Mesendoderm (in vitro differentiated cells): ENCODE data around the gene ZBTB7C.

ENCODE experiments used
- DNase-seq: peaks from one replicate; pipeline ENCODE4 v3.0.0; 2013
- H2AK5ac ChIP-seq: 2 replicates; pipeline ENCODE4 v1.6.1; 2013; ENCODE audit warnings: low read length, inconsistent platforms
- H2BK120ac ChIP-seq: 2 replicates; pipeline ENCODE4 v1.6.1; 2013; ENCODE audit warnings: low read depth, mild to moderate bottlenecking, low read length, moderate library complexity, mixed read lengths
- H2BK15ac ChIP-seq: replicated peaks from 2 replicates; pipeline ENCODE4 v1.6.1; 2013; ENCODE audit warnings: low read depth, mild to moderate bottlenecking, moderate library complexity
- H2BK5ac ChIP-seq: 2 replicates; pipeline ENCODE4 v1.6.1; 2013; ENCODE audit warnings: low read length, inconsistent platforms
- H3K18ac ChIP-seq: 2 replicates; pipeline ENCODE4 v1.6.1; 2013; ENCODE audit warnings: mild to moderate bottlenecking, low read length, mixed read lengths
- H3K23ac ChIP-seq: one replicate; pipeline ENCODE4 v1.6.1; 2013; ENCODE audit warnings: low read length
- H3K27ac ChIP-seq: 2 replicates; pipeline ENCODE4 v1.5.1; 2013; ENCODE audit warnings: low read depth, mild to moderate bottlenecking, inconsistent platforms, low read length, moderate library complexity
- H3K27me3 ChIP-seq: 2 replicates; pipeline ENCODE4 v1.6.1; 2013; ENCODE audit warnings: low read length, control low read depth, mild to moderate bottlenecking, inconsistent platforms; ENCODE audit not compliant: insufficient read depth, poor library complexity
- H3K36me3 ChIP-seq: 2 replicates; pipeline ENCODE4 v1.6.1; 2013; ENCODE audit warnings: low read length, inconsistent platforms; ENCODE audit not compliant: control insufficient read depth, insufficient read depth
- H3K4ac ChIP-seq: one replicate; pipeline ENCODE4 v1.6.1; 2013; ENCODE audit warnings: low read depth, mild to moderate bottlenecking, low read length, moderate library complexity
- H3K4me1 ChIP-seq: 2 replicates; pipeline ENCODE4 v1.6.1; 2013; ENCODE audit warnings: low read depth, low read length, inconsistent platforms; ENCODE audit not compliant: control insufficient read depth
- H3K4me2 ChIP-seq: 2 replicates; pipeline ENCODE4 v1.6.1; 2013; ENCODE audit warnings: low read length
- H3K4me3 ChIP-seq: 2 replicates; pipeline ENCODE4 v1.5.1; 2013; ENCODE audit warnings: mild to moderate bottlenecking, low read length
- H3K56ac ChIP-seq: one replicate; pipeline ENCODE4 v1.6.1; 2013; ENCODE audit warnings: low read length
- H3K79me1 ChIP-seq: 2 replicates; pipeline ENCODE4 v1.6.1; 2013; ENCODE audit warnings: low read length, inconsistent platforms
- H3K79me2 ChIP-seq: 2 replicates; pipeline ENCODE4 v1.6.1; 2013; ENCODE audit warnings: mild to moderate bottlenecking, low read length; ENCODE audit not compliant: control insufficient read depth, insufficient read depth
- H3K9ac ChIP-seq: 2 replicates; pipeline ENCODE4 v1.6.1; 2013; ENCODE audit warnings: low read length, inconsistent platforms
- H4K5ac ChIP-seq: one replicate; pipeline ENCODE4 v1.6.1; 2013; ENCODE audit warnings: low read length
- H4K8ac ChIP-seq: one replicate; pipeline ENCODE4 v1.6.1; 2013; ENCODE audit warnings: low read depth, mild to moderate bottlenecking, control low read depth, low read length, moderate library complexity
- WGBS: extraction: QIAGEN DNeasy Blood & Tissue Kit; methylation state at CpG from one replicate; pipeline ENCODE4 v1.1.7; 2013; ENCODE audit warnings: low lambda C conversion rate, missing lambda C conversion rate; ENCODE audit not compliant: insufficient coverage; ENCODE audit errors: extremely low coverage; 5-methylcytosine and 5-hydroxymethylcytosine counted together

The ZBTB7C gene

GRCh38 chr18:48184118-48184517 is 225.1 kb downstream of the ZBTB7C start:
- Histone ChIP-seq H3K23ac (no peak overlapping the region), H3K79me2 (no peaks in the 10 kb centered on the region), H2BK120ac (no peak overlapping the region), H3K18ac (no peak overlapping the region), H3K4me2 (no peak overlapping the region), H3K4ac (no peak overlapping the region), H2AK5ac (no peak overlapping the region), H2BK5ac (no peak overlapping the region), H3K4me1 (no peaks in the 10 kb centered on the region), H3K9ac (no peak overlapping the region), H3K79me1 (no peaks in the 10 kb centered on the region), H3K56ac (no peak overlapping the region), H4K5ac (no peak overlapping the region), H3K27ac (no peak overlapping the region), H4K8ac (no peak overlapping the region), H3K36me3 (no peaks in the 10 kb centered on the region), H2BK15ac (no peak overlapping the region), H3K4me3 (no peak overlapping the region), H3K27me3 (no peaks in the 10 kb centered on the region)
- DNase-seq, result no peak
- WGBS, result no CpG with 5 or more reads among the region's 6 CpGs

- H2BK15ac ChIP-seq, result no peak overlapping the region
- no peak overlapping the region for H2AK5ac ChIP-seq
- H3K56ac ChIP-seq, result no peak overlapping the region
- H4K5ac ChIP-seq, result no peak overlapping the region
- no peak overlapping the region for H3K18ac ChIP-seq
- no peak overlapping the region for H3K4me3 ChIP-seq
- H3K4ac ChIP-seq, result no peak overlapping the region
- no CpG with 5 or more reads among the region's 2 CpGs for WGBS
- no peak overlapping the region for H3K23ac ChIP-seq
- H3K27ac ChIP-seq, result no peak overlapping the region
- H3K9ac ChIP-seq, result no peak overlapping the region
- no peaks in the 10 kb centered on the region for H3K36me3 ChIP-seq
- H4K8ac ChIP-seq, result no peak overlapping the region
- H3K79me2 ChIP-seq, result no peaks in the 10 kb centered on the region
- H2BK5ac ChIP-seq, result no peak overlapping the region
- H3K4me2 ChIP-seq, result no peak overlapping the region
- H2BK120ac ChIP-seq, result no peak overlapping the region
- H3K4me1 ChIP-seq, result no peaks in the 10 kb centered on the region
- no peaks in the 10 kb centered on the region for H3K79me1 ChIP-seq
- DNase-seq, result no peak
- no peaks in the 10 kb centered on the region for H3K27me3 ChIP-seq
Measured at GRCh38 chr18:48183613-48184012, 225.6 kb downstream of the ZBTB7C start.

DNA sequence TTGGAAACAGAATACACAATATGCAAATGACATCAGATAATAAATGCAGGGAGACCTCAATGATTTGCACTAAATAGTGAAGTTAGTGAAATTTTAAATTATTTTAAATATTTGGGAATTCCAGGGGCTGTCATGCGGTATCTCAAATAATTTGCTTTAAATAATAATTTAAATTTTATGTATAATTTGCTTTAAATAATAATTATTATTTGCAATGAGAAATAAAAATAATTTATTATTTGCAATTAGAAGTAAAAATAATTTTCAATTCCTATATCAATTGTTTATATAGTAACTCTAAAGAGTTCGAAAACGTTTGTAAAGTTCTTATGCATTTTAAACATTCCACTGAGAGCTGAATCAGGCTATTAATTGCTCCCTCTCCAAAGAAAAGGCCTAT is 226.4 kb downstream of the ZBTB7C start:
- Histone ChIP-seq H2BK5ac (no peak overlapping the region), H3K9ac (no peak overlapping the region), H3K4me2 (no peak overlapping the region), H3K4me3 (no peak overlapping the region), H3K23ac (no peak overlapping the region), H2BK120ac (no peak overlapping the region), H3K79me2 (no peaks in the 10 kb centered on the region), H3K27ac (no peak overlapping the region), H3K79me1 (no peaks in the 10 kb centered on the region), H3K4ac (no peak overlapping the region), H3K4me1 (no peaks in the 10 kb centered on the region), H4K8ac (no peak overlapping the region), H2BK15ac (no peak overlapping the region), H3K18ac (no peak overlapping the region), H3K27me3 (no peaks in the 10 kb centered on the region), H3K36me3 (no peaks in the 10 kb centered on the region), H4K5ac (no peak overlapping the region), H2AK5ac (no peak overlapping the region), H3K56ac (no peak overlapping the region)
- DNase-seq, result no peak
- no CpG with 5 or more reads among the region's 3 CpGs for WGBS

DNA sequence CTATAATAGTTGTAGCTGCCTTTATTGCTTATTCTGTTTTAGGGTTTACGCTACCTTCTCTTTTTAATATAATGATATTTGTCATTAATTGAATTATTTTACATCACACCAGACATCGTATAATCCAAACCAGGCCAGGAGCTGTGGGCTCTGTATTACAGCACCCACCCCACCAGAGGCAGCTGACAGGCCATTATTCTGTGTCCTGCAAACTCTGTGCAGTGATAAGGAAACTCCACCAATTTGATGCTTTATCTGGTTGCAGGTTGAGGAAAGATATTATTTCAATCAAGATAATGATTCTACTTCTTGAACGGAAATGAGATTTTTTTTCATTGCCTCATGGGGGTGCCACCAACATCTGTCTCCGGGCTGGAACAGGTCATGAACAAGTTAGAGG is 227.3 kb downstream of the ZBTB7C start:
- no peak overlapping the region for H2BK15ac ChIP-seq
- no peak overlapping the region for H3K4me2 ChIP-seq
- no peak overlapping the region for H2AK5ac ChIP-seq
- H2BK120ac ChIP-seq, result no peak overlapping the region
- whole genome bisulfite sequencing, result no CpG with 5 or more reads among the region's 4 CpGs
- H3K23ac ChIP-seq, result no peak overlapping the region
- no peak overlapping the region for H3K18ac ChIP-seq
- no peak overlapping the region for H3K4ac ChIP-seq
- no peak overlapping the region for H3K4me3 ChIP-seq
- no peak overlapping the region for H4K5ac ChIP-seq
- no peak overlapping the region for H3K27ac ChIP-seq
- no peak overlapping the region for H2BK5ac ChIP-seq
- H3K79me2 ChIP-seq, result no peaks in the 10 kb centered on the region
- no peaks in the 10 kb centered on the region for H3K27me3 ChIP-seq
- no peak overlapping the region for H3K56ac ChIP-seq
- no peaks in the 10 kb centered on the region for H3K4me1 ChIP-seq
- H4K8ac ChIP-seq, result no peak overlapping the region
- no peak overlapping the region for H3K9ac ChIP-seq
- H3K36me3 ChIP-seq, result no peaks in the 10 kb centered on the region
- H3K79me1 ChIP-seq, result no peaks in the 10 kb centered on the region
- DNase-seq, result no peak

- Histone ChIP-seq H2BK5ac (no peak overlapping the region), H3K56ac (no peak overlapping the region), H2BK120ac (no peak overlapping the region), H2BK15ac (no peak overlapping the region), H2AK5ac (no peak overlapping the region), H4K8ac (no peak overlapping the region), H3K79me1 (no peaks in the 10 kb centered on the region), H3K18ac (no peak overlapping the region), H3K79me2 (no peaks in the 10 kb centered on the region), H3K4me1 (no peaks in the 10 kb centered on the region), H3K4me2 (no peak overlapping the region), H3K4me3 (no peak overlapping the region), H3K23ac (no peak overlapping the region), H3K9ac (no peak overlapping the region), H3K27me3 (no peaks in the 10 kb centered on the region), H3K36me3 (no peaks in the 10 kb centered on the region), H3K27ac (no peak overlapping the region), H4K5ac (no peak overlapping the region), H3K4ac (no peak overlapping the region)
- DNase-seq, result no peak
- WGBS, result no CpG with 5 or more reads among the region's 3 CpGs
Measured at GRCh38 chr18:48181087-48181823, 227.9 kb downstream of the ZBTB7C start.

GRCh38 chr18:48179666-48180065 is 229.5 kb downstream of the ZBTB7C start:
- H3K4me1 ChIP-seq, result no peaks in the 10 kb centered on the region
- H3K27me3 ChIP-seq, result no peaks in the 10 kb centered on the region
- no peak overlapping the region for H3K27ac ChIP-seq
- H3K4me3 ChIP-seq, result no peak overlapping the region
- no peak overlapping the region for H2BK120ac ChIP-seq
- no peak for DNase-seq
- no peaks in the 10 kb centered on the region for H3K36me3 ChIP-seq
- no peak overlapping the region for H2BK15ac ChIP-seq
- H2BK5ac ChIP-seq, result no peak overlapping the region
- H3K79me1 ChIP-seq, result no peaks in the 10 kb centered on the region
- H3K23ac ChIP-seq, result no peak overlapping the region
- H4K8ac ChIP-seq, result no peak overlapping the region
- H3K79me2 ChIP-seq, result no peaks in the 10 kb centered on the region
- no peak overlapping the region for H2AK5ac ChIP-seq
- no peak overlapping the region for H3K4me2 ChIP-seq
- no peak overlapping the region for H4K5ac ChIP-seq
- no peak overlapping the region for H3K9ac ChIP-seq
- WGBS, result no CpG with 5 or more reads among the region's 2 CpGs
- no peak overlapping the region for H3K18ac ChIP-seq
- no peak overlapping the region for H3K4ac ChIP-seq
- no peak overlapping the region for H3K56ac ChIP-seq
